GM19099 (cell line): Measurements from ENCODE around the gene TANGO6.

Source experiments
- POLR2A ChIP-seq: IDR thresholded peaks from 3 replicates; pipeline ENCODE4 v1.6.1; 2011; ENCODE audit warnings: low read depth; ENCODE audit not compliant: insufficient read length; ENCODE audit errors: extremely low read depth

TANGO6 gene

GRCh38 chr16:69069504-69069903, 226.2 kb downstream of the TANGO6 start:
- TF ChIP-seq POLR2A, result no peak

DNA sequence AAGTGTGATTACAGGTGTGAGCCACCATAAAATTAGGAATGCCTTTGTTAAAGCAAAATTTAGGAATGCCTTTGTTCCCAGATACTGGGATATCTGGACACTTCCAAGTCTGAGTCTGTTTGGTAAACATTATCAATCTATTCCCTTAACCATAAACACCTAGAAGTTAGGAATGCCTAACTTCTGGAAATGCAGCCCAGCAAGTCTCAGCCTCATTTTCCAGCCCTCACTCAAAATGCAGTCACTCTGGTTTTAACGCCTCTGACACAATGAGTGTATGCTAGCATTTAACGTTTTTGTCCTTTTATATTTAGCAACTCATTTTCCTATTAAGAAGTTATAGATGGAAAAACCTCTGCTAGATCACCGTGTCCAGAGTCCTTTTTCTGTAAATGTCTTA, 227.7 kb downstream of the TANGO6 start:
- TF ChIP-seq POLR2A, result no peak

DNA sequence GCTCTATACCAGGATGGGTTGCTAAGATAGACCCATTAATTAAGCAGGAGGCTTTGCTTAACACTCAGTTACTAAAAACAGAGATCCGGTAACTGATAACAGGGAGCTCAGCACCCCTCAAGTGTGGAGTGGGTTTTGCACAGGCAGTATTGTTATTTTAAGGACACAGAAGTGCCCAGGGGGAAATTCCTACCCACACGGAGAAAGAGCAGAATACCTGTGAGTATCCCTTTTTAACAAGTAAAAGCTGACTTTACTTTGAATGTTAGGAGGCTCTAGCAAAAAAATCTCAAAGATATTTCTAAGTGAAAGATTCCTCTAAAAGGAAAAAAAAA, 229.3 kb downstream of the TANGO6 start:
- TF ChIP-seq POLR2A, result no peak

GRCh38 chr16:69073181-69073702, 229.9 kb downstream of the TANGO6 start:
- no peak for TF ChIP-seq POLR2A

GRCh38 chr16:69077251-69077650, 233.9 kb downstream of the TANGO6 start:
- TF ChIP-seq POLR2A, result no peak

DNA sequence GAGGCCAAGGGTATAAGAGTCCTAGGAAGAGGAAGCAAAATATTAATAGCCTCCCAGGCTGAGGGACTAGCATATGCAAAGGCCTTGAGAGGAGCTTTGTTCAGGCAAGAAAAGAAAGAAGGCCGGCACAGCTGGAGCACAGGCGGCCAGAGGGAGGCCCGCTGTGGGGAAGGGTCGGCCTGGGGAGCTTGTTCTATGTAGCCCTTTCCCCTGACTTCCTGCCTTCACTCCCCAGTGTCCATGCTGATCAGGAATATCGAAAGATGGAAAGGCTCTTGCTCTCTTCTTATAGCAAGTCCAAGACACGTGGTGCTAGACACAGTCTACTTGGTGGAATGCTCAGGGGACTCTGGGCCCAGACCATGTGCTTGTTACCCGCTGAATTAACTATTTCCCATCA, 234.7 kb downstream of the TANGO6 start:
- no peak for TF ChIP-seq POLR2A

- no peak for TF ChIP-seq POLR2A
Measured at GRCh38 chr16:69079697-69080096, 236.4 kb downstream of the TANGO6 start.

DNA sequence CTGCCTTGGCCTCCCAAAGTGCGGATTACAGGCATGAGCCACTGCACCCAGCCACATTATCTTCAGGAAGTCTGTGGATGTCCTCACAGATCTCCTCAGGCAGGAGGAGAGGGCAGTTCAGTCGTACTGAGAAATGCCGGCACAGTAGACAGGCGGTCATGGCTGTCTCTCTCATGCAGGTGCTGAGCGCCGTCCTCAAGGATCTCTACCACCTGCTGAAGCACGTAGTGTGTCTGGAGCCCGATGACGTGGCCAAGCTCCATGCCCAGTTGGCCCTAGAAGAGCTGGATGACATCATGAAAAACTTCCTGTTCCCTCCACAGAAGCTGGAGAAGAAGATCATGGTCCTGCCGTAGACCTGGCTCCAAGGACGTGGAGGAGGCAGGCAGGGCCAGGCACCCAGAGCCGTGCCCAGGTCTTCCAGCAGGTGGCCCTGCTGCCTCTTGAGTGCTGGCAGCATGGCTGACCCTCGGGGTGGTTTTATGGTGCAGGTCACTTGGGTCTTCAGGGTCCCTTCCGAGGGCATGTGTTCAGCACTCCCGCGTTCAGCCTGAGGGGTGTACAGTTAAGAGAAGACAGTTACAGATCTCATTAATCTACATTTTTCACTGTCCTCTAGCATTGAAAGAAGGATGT, 240.1 kb downstream of the TANGO6 start:
- TF ChIP-seq POLR2A, result no peak

DNA sequence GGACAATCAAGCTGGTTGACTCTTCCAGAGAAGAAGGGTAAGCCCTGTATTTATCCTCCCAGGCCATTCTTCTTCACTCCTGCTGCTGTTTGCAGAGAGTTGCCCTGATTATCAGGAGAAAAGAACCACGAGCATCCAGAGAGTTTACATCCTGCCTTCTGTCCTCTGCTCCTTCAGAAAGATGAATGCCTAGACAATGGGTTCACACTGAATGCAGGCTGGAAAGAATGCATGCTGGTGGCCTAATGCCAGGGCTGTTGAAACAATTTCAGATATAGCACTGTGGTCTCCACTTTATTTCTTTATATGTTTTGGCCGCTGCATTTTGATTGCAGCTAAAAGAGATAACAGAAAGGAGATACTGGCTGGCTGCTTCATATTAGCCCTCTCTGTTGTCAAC, 241.0 kb downstream of the TANGO6 start:
- TF ChIP-seq POLR2A, result no peak

DNA sequence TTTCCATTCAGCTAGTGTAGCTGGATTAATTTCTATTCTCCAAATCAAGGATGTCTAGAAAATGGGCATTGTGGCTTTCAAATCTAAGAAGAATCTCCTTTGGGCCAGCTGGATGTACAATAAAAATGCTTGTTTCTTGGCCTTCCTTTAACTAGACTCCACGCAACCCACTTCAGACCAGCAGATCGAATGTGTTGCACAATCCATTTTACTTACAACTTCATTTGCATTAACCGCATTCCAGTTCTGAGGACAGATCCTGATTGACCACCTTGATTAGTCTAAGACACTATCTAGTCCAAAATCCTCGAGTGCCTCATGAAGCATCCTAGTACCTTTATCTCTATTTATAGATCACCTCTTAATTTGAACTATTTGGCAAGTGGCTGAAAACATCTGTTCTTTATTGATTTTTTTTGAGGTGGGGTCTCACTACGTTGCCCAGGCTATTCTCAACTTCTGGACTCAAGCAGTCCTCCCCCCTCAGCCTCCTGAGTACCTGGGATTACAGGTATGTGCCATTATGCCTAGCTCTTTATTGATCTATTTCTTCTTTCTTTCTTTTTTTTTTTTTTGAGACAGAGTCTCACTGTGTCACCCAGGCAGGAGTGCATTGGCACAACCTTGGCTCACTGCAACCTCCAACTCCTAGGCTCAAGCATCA, 241.8 kb downstream of the TANGO6 start:
- no peak for TF ChIP-seq POLR2A

DNA sequence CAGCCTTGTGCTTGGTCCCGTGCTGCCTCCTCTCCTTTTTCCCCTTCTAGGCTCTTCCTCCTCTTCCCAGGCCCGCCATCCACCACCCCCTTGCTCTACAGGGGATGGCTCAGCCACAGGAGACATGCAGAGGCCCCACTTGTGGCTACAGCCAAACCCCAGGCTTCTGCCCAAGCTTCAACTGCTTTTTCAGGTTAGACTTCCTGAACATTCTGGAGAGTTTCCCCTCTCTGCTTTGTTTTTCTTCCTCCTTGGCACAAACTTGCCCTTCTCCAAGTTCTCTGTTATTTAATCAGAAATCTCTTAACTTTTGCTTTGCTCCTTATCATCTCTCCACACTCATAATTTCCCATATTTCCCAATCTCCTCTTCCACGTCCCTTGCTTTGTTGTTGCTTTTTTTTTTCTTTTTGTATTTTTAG, 243.8 kb downstream of the TANGO6 start:
- TF ChIP-seq POLR2A, result no peak

DNA sequence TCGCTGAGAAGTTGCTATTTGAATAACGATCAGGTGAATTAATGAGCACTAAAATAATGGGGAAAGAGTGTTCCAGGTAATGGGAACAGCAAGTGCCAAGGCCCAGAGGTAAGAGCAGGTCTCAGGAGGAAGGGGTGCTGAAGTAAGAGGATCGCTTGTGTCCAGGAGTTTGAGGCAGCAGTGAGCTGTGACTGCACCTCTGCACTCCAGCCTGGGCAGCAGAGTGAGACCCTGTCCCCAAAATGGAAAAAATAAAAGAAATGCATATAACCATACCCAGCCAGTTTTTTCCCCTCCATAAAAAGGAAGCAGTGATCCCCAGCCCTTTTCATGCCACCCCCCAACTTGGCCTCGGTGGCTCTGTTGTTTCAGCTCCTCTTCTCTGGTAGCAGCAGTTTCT, 245.4 kb downstream of the TANGO6 start:
- no peak for TF ChIP-seq POLR2A

- no peak for TF ChIP-seq POLR2A
Measured at GRCh38 chr16:69089091-69089910, 246.0 kb downstream of the TANGO6 start.

DNA sequence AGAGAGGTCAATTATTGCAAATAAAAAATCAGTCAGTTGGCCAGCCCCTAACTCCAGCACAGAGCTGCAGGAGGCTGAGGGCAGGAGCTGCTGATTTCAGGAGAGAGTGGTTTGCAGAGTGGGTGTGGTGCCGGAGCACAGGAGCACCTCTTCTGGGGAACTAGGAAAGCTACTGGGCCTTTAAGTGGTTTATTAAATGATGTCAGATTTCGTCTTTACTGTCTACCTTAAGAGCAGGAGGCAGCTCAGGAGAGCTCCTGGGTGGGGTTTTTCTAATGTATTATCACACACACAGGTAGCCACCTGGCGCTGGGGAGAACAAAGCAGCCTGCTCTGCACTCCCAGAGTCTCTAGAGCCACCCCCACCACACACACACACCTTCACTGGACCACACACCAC, 250.6 kb downstream of the TANGO6 start:
- no peak for TF ChIP-seq POLR2A

DNA sequence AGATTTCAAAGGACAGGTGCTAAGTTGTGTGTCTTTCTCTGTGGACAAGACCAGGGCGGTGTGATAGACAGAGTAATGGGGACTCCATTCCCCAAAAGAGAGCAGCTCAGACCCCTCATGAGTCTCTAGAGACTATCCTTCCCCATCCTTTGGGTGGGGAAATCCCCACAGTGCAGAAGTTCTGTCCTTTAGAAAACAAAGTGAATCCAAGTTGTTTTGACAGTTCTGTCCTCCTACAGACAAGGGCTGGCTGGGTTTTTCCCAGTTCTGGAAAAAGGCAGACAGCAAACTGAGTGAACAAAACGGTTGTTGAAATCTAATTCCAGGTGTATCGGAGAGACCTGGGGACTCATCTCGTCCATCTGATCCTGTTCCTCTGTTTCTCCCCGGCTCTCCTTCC, 251.2 kb downstream of the TANGO6 start:
- no peak for TF ChIP-seq POLR2A

- no peak for TF ChIP-seq POLR2A
Measured at GRCh38 chr16:69095193-69095592, 251.9 kb downstream of the TANGO6 start.
